OCI-LY3 (cell line): ENCODE data around the gene LPP.

Source experiments
- CTCF ChIP-seq: fragments of 200-600, 300-600 bp; sonication (generic); IDR thresholded peaks from 2 replicates; pipeline ENCODE4 v1.5.1; 2014; ENCODE audit warnings: antibody characterized with exemption, low read length, low read depth
- EZH2phosphoT487 ChIP-seq: fragments of 200-600 bp; shearing (Covaris generic); IDR thresholded peaks from 2 replicates; pipeline ENCODE4 v1.6.1; 2018; ENCODE audit warnings: antibody characterized with exemption, mixed run types, low read depth

GRCh38 chr3:188939814-188940572 is 786.0 kb downstream of the LPP start:
- TF ChIP-seq CTCF (no peak), EZH2phosphoT487 (no peak)
